Neutrophil (primary cell): ENCODE results near the gene CALHM2.

Experiments used
- H3K27ac ChIP-seq: fragments of 200-600 bp; sonication (generic); 2 replicates; pipeline ENCODE4 v1.5.1; 2016; ENCODE audit warnings: mild to moderate bottlenecking, moderate library complexity
- H3K27me3 ChIP-seq: fragments of 200-600 bp; sonication (generic); 2 replicates; pipeline ENCODE4 v1.6.0; 2016; ENCODE audit warnings: mild to moderate bottlenecking
- H3K36me3 ChIP-seq: fragments of 200-600 bp; sonication (generic); 2 replicates; pipeline ENCODE4 v1.5.1; 2017
- H3K4me1 ChIP-seq, 2 experiments: fragments of 200-600 bp in 1 of 2; sonication (generic) in 1 of 2; 1 replicate in 1 of 2; 2 replicates in 1 of 2; pipeline versions ENCODE4 v1.5.1 to v1.6.1; 2013 to 2016; ENCODE audit warnings: low read depth in 1 of 2, low read length in 1 of 2, mild to moderate bottlenecking in 1 of 2, moderate library complexity in 1 of 2; ENCODE audit not compliant: control insufficient read depth in 1 of 2, insufficient read depth in 1 of 2
- H3K4me3 ChIP-seq, 2 experiments: fragments of 200-600 bp in 1 of 2; sonication (generic) in 1 of 2; 1 replicate in 1 of 2; 2 replicates in 1 of 2; pipeline ENCODE4 v1.5.1; 2013 to 2016; ENCODE audit warnings: low read depth in 1 of 2, low read length in 1 of 2, mild to moderate bottlenecking in 1 of 2, moderate library complexity in 1 of 2
- H3K9me3 ChIP-seq: fragments of 200-600 bp; sonication (generic); 2 replicates; pipeline ENCODE4 v1.5.1; 2016
- TF ChIP-seq, protein P1 (sequence below): fragments of 200-600 bp; sonication (generic); IDR thresholded peaks from 2 replicates; pipeline ENCODE4 v1.5.1; 2016; ENCODE audit warnings: antibody characterized with exemption

CALHM2 gene

DNA sequence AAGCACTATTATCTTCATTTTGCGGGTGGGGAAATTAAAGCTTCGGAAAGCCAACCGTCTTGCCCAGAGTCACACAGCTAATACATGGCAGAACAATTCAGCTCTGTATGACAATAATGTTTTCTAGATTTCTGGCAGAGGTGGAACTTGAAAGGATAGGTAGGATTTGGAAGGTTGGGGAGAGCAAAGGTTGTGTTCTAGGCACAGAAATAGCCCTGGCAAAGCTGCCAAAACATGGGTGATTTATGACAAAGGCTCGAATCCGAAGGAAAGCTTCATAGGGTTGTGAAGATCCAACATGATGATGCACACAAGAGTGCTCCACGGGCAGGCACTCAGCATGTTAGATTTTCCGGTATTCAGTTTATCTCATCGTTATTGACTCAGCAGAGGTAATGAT is 36.6 kb downstream of the CALHM2 start:
- Histone ChIP-seq H3K4me1 (no peaks in the 10 kb centered on the region), H3K4me3 (no peak overlapping the region), H3K9me3 (no peaks in the 10 kb centered on the region), H3K27ac (no peak overlapping the region), H3K36me3 (peaks cover 83% of the 10 kb centered on the region), H3K27me3 (no peaks in the 10 kb centered on the region)
- TF ChIP-seq, protein P1, sequence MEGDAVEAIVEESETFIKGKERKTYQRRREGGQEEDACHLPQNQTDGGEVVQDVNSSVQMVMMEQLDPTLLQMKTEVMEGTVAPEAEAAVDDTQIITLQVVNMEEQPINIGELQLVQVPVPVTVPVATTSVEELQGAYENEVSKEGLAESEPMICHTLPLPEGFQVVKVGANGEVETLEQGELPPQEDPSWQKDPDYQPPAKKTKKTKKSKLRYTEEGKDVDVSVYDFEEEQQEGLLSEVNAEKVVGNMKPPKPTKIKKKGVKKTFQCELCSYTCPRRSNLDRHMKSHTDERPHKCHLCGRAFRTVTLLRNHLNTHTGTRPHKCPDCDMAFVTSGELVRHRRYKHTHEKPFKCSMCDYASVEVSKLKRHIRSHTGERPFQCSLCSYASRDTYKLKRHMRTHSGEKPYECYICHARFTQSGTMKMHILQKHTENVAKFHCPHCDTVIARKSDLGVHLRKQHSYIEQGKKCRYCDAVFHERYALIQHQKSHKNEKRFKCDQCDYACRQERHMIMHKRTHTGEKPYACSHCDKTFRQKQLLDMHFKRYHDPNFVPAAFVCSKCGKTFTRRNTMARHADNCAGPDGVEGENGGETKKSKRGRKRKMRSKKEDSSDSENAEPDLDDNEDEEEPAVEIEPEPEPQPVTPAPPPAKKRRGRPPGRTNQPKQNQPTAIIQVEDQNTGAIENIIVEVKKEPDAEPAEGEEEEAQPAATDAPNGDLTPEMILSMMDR, result no peak

DNA sequence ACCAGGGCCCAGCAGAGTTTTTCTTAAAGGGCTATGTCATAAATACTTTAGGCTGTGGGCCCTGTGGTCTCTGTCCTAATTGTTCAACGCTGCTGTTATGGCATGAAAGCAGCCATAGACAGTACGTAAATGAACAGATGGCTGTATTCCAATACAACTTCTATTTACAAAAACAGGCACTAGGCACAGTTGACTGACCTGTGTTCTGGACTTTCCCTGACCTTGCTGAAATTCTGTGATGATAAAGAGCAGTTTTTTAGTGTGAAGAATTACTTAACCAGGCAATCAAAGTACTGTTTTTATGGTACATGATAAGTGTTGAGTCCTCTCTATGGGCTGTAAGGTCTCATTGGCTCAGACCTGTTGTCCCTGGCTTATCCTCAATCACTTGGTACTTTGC is 38.6 kb downstream of the CALHM2 start:
- H3K4me1 ChIP-seq, result no peaks in the 10 kb centered on the region
- no peak overlapping the region for H3K27ac ChIP-seq
- no peaks in the 10 kb centered on the region for H3K27me3 ChIP-seq
- H3K9me3 ChIP-seq, result no peaks in the 10 kb centered on the region
- TF ChIP-seq, protein P1, result no peak
- peaks cover 72% of the 10 kb centered on the region for H3K36me3 ChIP-seq
- H3K4me3 ChIP-seq, result no peak overlapping the region

DNA sequence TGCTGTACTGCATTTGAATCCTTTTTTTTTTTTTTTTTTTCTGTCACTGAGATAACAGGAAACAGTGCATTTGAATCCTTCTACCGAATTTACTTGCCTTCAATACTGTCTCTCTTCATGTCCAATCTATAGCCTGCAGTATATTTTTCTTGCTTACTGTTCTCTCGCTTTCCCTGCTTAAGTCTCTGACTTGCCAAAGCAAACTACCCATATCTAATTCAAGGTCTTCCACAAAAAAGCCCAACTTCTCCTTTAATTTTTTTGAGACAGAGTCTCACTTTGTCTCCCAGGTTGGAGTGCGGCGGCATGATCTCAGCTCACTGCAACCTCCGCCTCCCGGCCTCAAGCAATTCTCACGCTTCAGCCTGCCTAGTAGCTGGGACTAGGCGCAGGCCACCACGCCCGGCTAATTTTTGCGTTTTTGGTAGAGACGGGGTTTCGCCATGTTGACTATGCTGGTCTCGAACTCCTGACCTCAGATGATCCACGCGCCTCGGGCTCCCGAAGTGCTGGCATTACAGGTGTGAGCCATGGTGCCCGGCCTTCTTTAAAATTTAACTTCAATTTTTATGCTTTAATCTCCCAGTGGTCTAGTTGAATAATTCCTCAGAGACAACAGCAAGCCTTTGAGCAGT is 54.9 kb downstream of the CALHM2 start:
- Histone ChIP-seq H3K9me3 (no peaks in the 10 kb centered on the region), H3K27ac (no peak overlapping the region), H3K4me1 (peaks cover 12 to 20% of the 10 kb centered on the region in 2 experiments), H3K27me3 (no peaks in the 10 kb centered on the region), H3K36me3 (peaks cover 15% of the 10 kb centered on the region), H3K4me3 (peak overlapping the region; percentile 78 to 90)
- TF ChIP-seq, protein P1, result no peak

DNA sequence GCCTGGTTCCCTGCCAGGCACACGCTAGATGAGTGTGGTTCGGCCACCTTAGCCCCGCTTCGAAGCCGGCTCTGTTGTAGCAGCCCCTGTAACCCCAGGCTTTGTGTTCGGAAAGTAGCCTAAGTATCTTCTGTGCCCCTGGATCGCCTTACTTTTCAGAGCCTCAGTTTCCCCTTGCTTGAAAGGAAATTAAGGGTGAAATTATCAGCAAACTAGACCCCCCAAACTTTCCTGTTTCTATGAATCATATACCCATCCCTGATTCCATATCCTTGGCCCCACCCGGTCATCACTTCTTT is 55.4 kb downstream of the CALHM2 start:
- H3K9me3 ChIP-seq, result no peaks in the 10 kb centered on the region
- TF ChIP-seq, protein P1, result peak; percentile 2
- no peaks in the 10 kb centered on the region for H3K27me3 ChIP-seq
- H3K27ac ChIP-seq, result peak overlapping the region; percentile 74
- peak overlapping the region; percentile 78 to 90 for H3K4me3 ChIP-seq
- peaks cover 21% of the 10 kb centered on the region for H3K36me3 ChIP-seq
- H3K4me1 ChIP-seq, result peaks cover 12 to 20% of the 10 kb centered on the region in 2 experiments
